Measurements from ENCODE around the gene PCSK5.

Gene PCSK5

DNA sequence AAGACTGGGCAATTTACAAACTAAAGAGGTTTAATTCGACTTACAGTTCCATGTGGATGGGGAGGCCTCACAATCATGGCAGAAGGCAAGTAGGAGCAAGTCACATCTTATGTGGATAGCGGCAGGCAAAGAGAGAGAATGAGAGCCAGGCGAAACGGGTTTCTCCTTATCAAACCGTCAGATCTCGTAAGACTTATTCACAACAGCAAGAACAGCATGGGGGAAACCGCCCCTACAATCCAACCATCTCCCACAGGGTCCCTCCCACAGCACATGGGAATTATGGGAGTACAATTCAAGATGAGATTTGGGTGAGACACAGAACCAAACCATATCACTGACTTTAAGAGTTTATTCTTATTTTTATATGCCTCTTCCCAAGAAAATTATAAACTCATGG is 443.5 kb downstream of the PCSK5 start:
- Histone ChIP-seq H3K27me3 (replicated peaks) (no peaks in the 10 kb centered on the region), H3K4me3 (ENCODE audit: low read depth, low read length) (no peak overlapping the region), H3K27ac (no peak overlapping the region), H3K36me3 (replicated peaks) (no peaks in the 10 kb centered on the region)
- TF ChIP-seq, protein P1, sequence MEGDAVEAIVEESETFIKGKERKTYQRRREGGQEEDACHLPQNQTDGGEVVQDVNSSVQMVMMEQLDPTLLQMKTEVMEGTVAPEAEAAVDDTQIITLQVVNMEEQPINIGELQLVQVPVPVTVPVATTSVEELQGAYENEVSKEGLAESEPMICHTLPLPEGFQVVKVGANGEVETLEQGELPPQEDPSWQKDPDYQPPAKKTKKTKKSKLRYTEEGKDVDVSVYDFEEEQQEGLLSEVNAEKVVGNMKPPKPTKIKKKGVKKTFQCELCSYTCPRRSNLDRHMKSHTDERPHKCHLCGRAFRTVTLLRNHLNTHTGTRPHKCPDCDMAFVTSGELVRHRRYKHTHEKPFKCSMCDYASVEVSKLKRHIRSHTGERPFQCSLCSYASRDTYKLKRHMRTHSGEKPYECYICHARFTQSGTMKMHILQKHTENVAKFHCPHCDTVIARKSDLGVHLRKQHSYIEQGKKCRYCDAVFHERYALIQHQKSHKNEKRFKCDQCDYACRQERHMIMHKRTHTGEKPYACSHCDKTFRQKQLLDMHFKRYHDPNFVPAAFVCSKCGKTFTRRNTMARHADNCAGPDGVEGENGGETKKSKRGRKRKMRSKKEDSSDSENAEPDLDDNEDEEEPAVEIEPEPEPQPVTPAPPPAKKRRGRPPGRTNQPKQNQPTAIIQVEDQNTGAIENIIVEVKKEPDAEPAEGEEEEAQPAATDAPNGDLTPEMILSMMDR (IDR thresholded peaks at IDR 0.05; ENCODE audit: low read depth, low read length, missing control alignments), result no peak
- in situ Hi-C loops (cut with HindIII; ENCODE audit: low pct_ligation_motif_present, low sequenced_read_pairs), result no loop called here
- no peak for DNase-seq

DNA sequence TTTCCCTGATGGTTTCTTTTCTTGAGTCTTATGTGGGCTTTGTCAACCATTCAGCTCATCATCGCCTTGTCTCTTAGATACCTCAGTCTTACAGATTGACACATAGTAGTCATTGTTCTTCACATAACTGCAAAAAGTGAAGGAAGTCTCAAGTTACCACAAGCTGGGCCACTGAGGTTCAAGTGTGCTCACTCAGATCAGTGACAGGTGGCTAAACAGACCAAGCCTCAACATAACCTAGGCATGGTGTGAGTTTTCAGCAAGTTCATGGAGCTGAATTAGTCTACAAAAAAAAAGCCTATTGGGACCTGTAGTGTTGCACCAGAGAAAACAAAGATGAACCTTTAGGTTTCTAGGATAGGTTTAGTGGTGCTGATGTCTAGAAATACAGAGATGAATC is 445.6 kb downstream of the PCSK5 start:
- in situ Hi-C loops (cut with HindIII; ENCODE audit: low pct_ligation_motif_present, low sequenced_read_pairs), result no loop called here
- no peaks in the 10 kb centered on the region for H3K27me3 ChIP-seq (replicated peaks)
- H3K27ac ChIP-seq, result no peak overlapping the region
- no peak overlapping the region for H3K4me3 ChIP-seq (ENCODE audit: low read depth, low read length)
- TF ChIP-seq, protein P1 (IDR thresholded peaks at IDR 0.05; ENCODE audit: low read depth, low read length, missing control alignments), result no peak
- no peak for DNase-seq
- no peaks in the 10 kb centered on the region for H3K36me3 ChIP-seq (replicated peaks)

DNA sequence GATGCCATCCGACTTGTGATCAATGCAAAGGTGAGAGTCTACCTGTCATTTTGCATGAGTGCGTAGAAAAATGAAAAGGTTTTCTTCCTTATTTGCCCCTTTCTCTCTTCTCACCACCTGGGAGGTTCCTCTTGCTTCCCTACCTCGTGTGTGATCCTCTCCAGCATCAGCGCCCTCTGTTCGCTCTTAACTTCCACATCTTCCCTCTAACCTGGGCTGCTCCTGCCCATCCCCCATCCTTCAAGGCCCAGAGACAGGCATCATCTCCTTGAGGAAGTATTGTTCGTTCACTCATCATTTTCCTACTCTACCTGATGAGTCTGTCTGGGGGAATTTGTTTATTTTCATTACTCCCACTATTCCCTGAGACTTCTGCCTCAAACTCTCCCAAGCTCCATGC is 447.9 kb downstream of the PCSK5 start:
- H3K36me3 ChIP-seq (replicated peaks), result no peaks in the 10 kb centered on the region
- H3K27me3 ChIP-seq (replicated peaks), result no peaks in the 10 kb centered on the region
- no peak overlapping the region for H3K27ac ChIP-seq
- DNase-seq, result no peak
- TF ChIP-seq, protein P1 (IDR thresholded peaks at IDR 0.05; ENCODE audit: low read depth, low read length, missing control alignments), result no peak
- H3K4me3 ChIP-seq (ENCODE audit: low read depth, low read length), result no peak overlapping the region
- in situ Hi-C loops (cut with HindIII; ENCODE audit: low pct_ligation_motif_present, low sequenced_read_pairs), result no loop called here

DNA sequence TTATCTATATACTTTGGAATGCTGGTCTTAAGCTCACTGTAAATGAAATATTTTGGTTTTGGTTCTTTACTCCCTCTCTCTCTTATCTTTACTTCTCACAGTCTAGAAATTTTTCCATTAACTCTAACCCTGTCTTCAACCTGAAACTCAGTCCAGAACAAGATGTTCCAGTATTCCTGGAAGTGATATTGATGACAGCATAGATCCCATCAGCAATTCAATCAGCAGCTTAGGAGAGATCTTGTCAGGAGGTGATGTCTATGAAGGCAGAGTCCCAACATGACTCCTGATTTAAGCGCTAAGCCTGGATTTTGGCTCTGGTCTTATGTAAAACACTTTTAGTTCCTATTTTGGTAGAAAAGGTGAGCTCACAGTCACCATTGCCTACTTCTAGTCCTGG is 451.1 kb downstream of the PCSK5 start:
- no peak overlapping the region for H3K27ac ChIP-seq
- no peak for DNase-seq
- H3K4me3 ChIP-seq (ENCODE audit: low read depth, low read length), result no peak overlapping the region
- H3K27me3 ChIP-seq (replicated peaks), result no peaks in the 10 kb centered on the region
- TF ChIP-seq, protein P1 (IDR thresholded peaks at IDR 0.05; ENCODE audit: low read depth, low read length, missing control alignments), result no peak
- in situ Hi-C loops (cut with HindIII; ENCODE audit: low pct_ligation_motif_present, low sequenced_read_pairs), result no loop called here
- H3K36me3 ChIP-seq (replicated peaks), result no peaks in the 10 kb centered on the region

DNA sequence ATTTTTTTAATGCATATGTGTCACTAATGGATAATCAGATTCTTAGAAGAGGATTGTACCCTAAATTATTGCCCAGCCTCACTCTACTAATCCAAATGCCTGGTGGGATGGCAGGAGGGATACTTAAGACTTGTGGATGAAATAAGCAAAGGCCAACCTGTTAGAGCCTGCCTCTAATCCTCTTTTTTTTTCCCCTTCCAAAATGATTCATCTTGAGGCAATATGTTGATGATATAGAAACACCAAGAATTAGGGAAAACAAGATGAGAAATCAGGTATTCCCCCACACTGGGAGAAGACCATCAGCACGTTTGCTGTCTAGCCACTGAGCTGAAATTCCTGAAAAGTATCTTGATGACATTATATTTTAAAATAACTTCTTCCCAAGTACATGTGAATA is 451.7 kb downstream of the PCSK5 start:
- no peaks in the 10 kb centered on the region for H3K36me3 ChIP-seq (replicated peaks)
- no peak for DNase-seq
- H3K27me3 ChIP-seq (replicated peaks), result no peaks in the 10 kb centered on the region
- no peak overlapping the region for H3K4me3 ChIP-seq (ENCODE audit: low read depth, low read length)
- TF ChIP-seq, protein P1 (IDR thresholded peaks at IDR 0.05; ENCODE audit: low read depth, low read length, missing control alignments), result no peak
- in situ Hi-C loops (cut with HindIII; ENCODE audit: low pct_ligation_motif_present, low sequenced_read_pairs), result no loop called here
- no peak overlapping the region for H3K27ac ChIP-seq

DNA sequence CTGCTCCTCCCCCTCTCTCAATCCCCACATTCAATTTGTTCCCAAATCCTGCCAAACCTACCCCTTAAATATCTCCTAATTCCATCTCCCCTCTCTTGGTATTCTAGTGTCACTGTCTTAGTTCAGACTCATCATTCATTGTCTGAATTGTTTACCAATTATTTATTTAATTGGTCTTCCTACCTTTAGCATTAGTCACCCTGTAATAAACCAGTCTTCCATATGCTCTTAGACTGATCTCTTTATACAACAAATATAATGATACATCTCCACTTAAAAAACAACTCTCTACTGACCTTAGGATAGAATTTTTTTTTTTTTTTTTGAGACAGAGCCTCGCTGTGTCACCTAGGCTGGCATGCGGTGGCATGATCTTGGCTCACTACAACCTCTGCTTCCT is 452.4 kb downstream of the PCSK5 start:
- H3K36me3 ChIP-seq (replicated peaks), result no peaks in the 10 kb centered on the region
- H3K27ac ChIP-seq, result no peak overlapping the region
- no peaks in the 10 kb centered on the region for H3K27me3 ChIP-seq (replicated peaks)
- no peak for DNase-seq
- TF ChIP-seq, protein P1 (IDR thresholded peaks at IDR 0.05; ENCODE audit: low read depth, low read length, missing control alignments), result no peak
- no peak overlapping the region for H3K4me3 ChIP-seq (ENCODE audit: low read depth, low read length)
- in situ Hi-C loops (cut with HindIII; ENCODE audit: low pct_ligation_motif_present, low sequenced_read_pairs), result no loop called here
